OCI-LY1 (cell line): ENCODE measurements around the gene CCDC40.

Experiments
- H2AFZ ChIP-seq: fragments of 200-600 bp; sonication (generic), shearing (Covaris generic); 2 replicates; pipeline ENCODE4 v1.6.0; 2014; ENCODE audit warnings: antibody characterized with exemption, mild to moderate bottlenecking, low read length
- H3F3A ChIP-seq: fragments of 200-600 bp; sonication (generic), shearing (Covaris generic); 2 replicates; pipeline ENCODE4 v1.6.0; 2014; ENCODE audit warnings: mild to moderate bottlenecking, antibody characterized with exemption, low read length, moderate library complexity; ENCODE audit not compliant: insufficient read depth
- H3K27ac ChIP-seq: fragments of 200-600 bp; sonication (generic); 2 replicates; pipeline ENCODE4 v1.5.1; 2014; ENCODE audit warnings: low read length, mixed run types, mild to moderate bottlenecking, low read depth; ENCODE audit not compliant: poor library complexity, severe bottlenecking
- H3K27me3 ChIP-seq: fragments of 200-600 bp; sonication (generic); 2 replicates; pipeline ENCODE4 v1.6.0; 2014; ENCODE audit warnings: antibody characterized with exemption, mild to moderate bottlenecking, low read length, moderate library complexity; ENCODE audit not compliant: insufficient read depth
- H3K36me3 ChIP-seq: fragments of 200-600 bp; sonication (generic); 2 replicates; pipeline ENCODE4 v1.6.1; 2014; ENCODE audit warnings: mild to moderate bottlenecking, antibody characterized with exemption, low read length, moderate library complexity, mixed read lengths; ENCODE audit not compliant: insufficient read depth
- H3K4me1 ChIP-seq: fragments of 200-600 bp; sonication (generic); 2 replicates; pipeline ENCODE4 v1.5.1; 2014; ENCODE audit warnings: mild to moderate bottlenecking, low read length, moderate library complexity; ENCODE audit not compliant: insufficient read depth, severe bottlenecking
- H3K4me2 ChIP-seq: fragments of 200-600 bp; sonication (generic), shearing (Covaris generic); 2 replicates; pipeline ENCODE4 v1.6.1; 2014; ENCODE audit warnings: low read length
- H3K4me3 ChIP-seq: fragments of 200-600 bp; sonication (generic); 2 replicates; pipeline ENCODE4 v1.5.1; 2014; ENCODE audit warnings: low read length, low read depth, mild to moderate bottlenecking, mixed read lengths; ENCODE audit not compliant: poor library complexity, severe bottlenecking
- H3K79me2 ChIP-seq: fragments of 200-600 bp; shearing (Covaris generic); 2 replicates; pipeline ENCODE4 v1.6.1; 2016; ENCODE audit warnings: mixed run types, low read length, mixed read lengths; ENCODE audit not compliant: insufficient read depth
- H3K9ac ChIP-seq: fragments of 200-600 bp; sonication (generic), shearing (Covaris generic); 2 replicates; pipeline ENCODE4 v1.6.1; 2014; ENCODE audit warnings: mild to moderate bottlenecking, low read length, mixed read lengths
- H3K9me2 ChIP-seq: fragments of 200-600 bp; sonication (generic), shearing (Covaris generic); 2 replicates; pipeline ENCODE4 v1.6.1; 2014; ENCODE audit warnings: low read depth, mild to moderate bottlenecking, low read length, mixed read lengths
- H3K9me3 ChIP-seq: fragments of 200-600 bp; shearing (Covaris generic); 2 replicates; pipeline ENCODE4 v1.6.1; 2014; ENCODE audit warnings: low read length, mixed read lengths
- H4K20me1 ChIP-seq: fragments of 200-600 bp; sonication (generic), shearing (Covaris generic); 2 replicates; pipeline ENCODE4 v1.6.0; 2016; ENCODE audit warnings: mild to moderate bottlenecking, low read length; ENCODE audit not compliant: insufficient read depth
- CTCF ChIP-seq: fragments of 200-600 bp; sonication (generic), shearing (Covaris generic); IDR thresholded peaks from 2 replicates; pipeline ENCODE4 v1.5.1; 2017; ENCODE audit warnings: mild to moderate bottlenecking, antibody characterized with exemption, low read length, moderate library complexity, mixed read lengths
- EZH2 ChIP-seq: fragments of 200-600 bp; sonication (generic), shearing (Covaris generic); IDR thresholded peaks from 2 replicates; pipeline ENCODE4 v1.8.0; 2017; ENCODE audit warnings: borderline replicate concordance, mixed run types, mild to moderate bottlenecking, antibody characterized with exemption, low read length, moderate library complexity, mixed read lengths

Gene CCDC40

GRCh38 chr17:80112471-80113032 is 76.1 kb downstream of the CCDC40 start:
- Histone ChIP-seq H3F3A (no peaks in the 10 kb centered on the region; the same call in 1 of the 2 replicates), H3K27me3 (peaks cover 12% of the 10 kb centered on the region; the same call in 1 of the 2 replicates), H3K79me2 (no peaks in the 10 kb centered on the region), H3K9me3 (peaks cover 14% of the 10 kb centered on the region), H3K36me3 (no peaks in the 10 kb centered on the region; the same call in 1 of the 2 replicates), H3K4me3 (no peak overlapping the region), H3K9ac (no peak overlapping the region), H3K9me2 (no peaks in the 10 kb centered on the region), H2AFZ (no peak overlapping the region), H3K27ac (no peak overlapping the region), H3K4me1 (no peaks in the 10 kb centered on the region), H4K20me1 (no peaks in the 10 kb centered on the region), H3K4me2 (no peak overlapping the region)
- no peak for TF ChIP-seq CTCF
- no peak for TF ChIP-seq EZH2

GRCh38 chr17:80113033-80113484 is 76.6 kb downstream of the CCDC40 start:
- Histone ChIP-seq H3K9ac (no peak overlapping the region), H3F3A (no peaks in the 10 kb centered on the region; the same call in 1 of the 2 replicates), H3K79me2 (no peaks in the 10 kb centered on the region), H3K9me2 (no peaks in the 10 kb centered on the region), H3K4me1 (no peaks in the 10 kb centered on the region), H3K27ac (no peak overlapping the region), H3K36me3 (no peaks in the 10 kb centered on the region; the same call in 1 of the 2 replicates), H3K4me2 (no peak overlapping the region), H3K9me3 (peaks cover 14% of the 10 kb centered on the region), H3K27me3 (peaks cover 12% of the 10 kb centered on the region; the same call in 1 of the 2 replicates), H2AFZ (no peak overlapping the region), H3K4me3 (no peak overlapping the region), H4K20me1 (no peaks in the 10 kb centered on the region)
- TF ChIP-seq CTCF: no peak
- no peak for TF ChIP-seq EZH2

GRCh38 chr17:80114758-80115157 is 78.3 kb downstream of the CCDC40 start:
- Histone ChIP-seq H3K4me1 (no peaks in the 10 kb centered on the region), H3K27ac (no peak overlapping the region), H3K4me2 (no peak overlapping the region), H2AFZ (no peak overlapping the region), H3K9ac (no peak overlapping the region), H3K4me3 (no peak overlapping the region), H3K36me3 (no peaks in the 10 kb centered on the region; the same call in 1 of the 2 replicates), H3K9me3 (peaks cover 14% of the 10 kb centered on the region), H3K27me3 (peaks cover 12% of the 10 kb centered on the region; the same call in 1 of the 2 replicates), H3K9me2 (no peaks in the 10 kb centered on the region), H3F3A (no peaks in the 10 kb centered on the region; the same call in 1 of the 2 replicates), H3K79me2 (no peaks in the 10 kb centered on the region), H4K20me1 (no peaks in the 10 kb centered on the region)
- TF ChIP-seq EZH2: no peak
- TF ChIP-seq CTCF: no peak
